B cell (primary cell): ENCODE measurements around the gene PSMB2. TPM values are rescaled to one million over a fixed set of nuclear protein-coding genes. Genes with fewer than 3 reads are reported as not detected.

ENCODE experiments used
- ATAC-seq: fragments of 200-7000 bp; cut with Tn5 transposase; one replicate; pipeline ENCODE4 v1.10.0; 2021; ENCODE audit warnings: low read depth, mild to moderate bottlenecking, moderate number of reproducible peaks, moderate library complexity
- CTCF ChIA-PET: fragments of 350-600 bp; sonication (Branson Sonifier 250); formaldehyde crosslinking; loops from one replicate; lab custom pipeline; 2021; ENCODE audit warnings: antibody characterized with exemption, inconsistent platforms; lab: Charles Lee
- POLR2A ChIA-PET: fragments of 350-600 bp; sonication (Branson Sonifier 250); formaldehyde crosslinking; loops from one replicate; lab custom pipeline; 2021; ENCODE audit warnings: antibody characterized with exemption; lab: Charles Lee
- DNase-seq: peaks from one replicate; pipeline ENCODE4 v3.0.0; 2013
- H2AFZ ChIP-seq: 2 replicates; pipeline ENCODE4 v1.6.1; 2012; ENCODE audit warnings: mild to moderate bottlenecking, low read depth, low read length; ENCODE audit not compliant: insufficient read depth, poor library complexity, severe bottlenecking
- H3K27ac ChIP-seq, 2 donors: 1 replicate in 1 of 2; 2 replicates in 1 of 2; pipeline ENCODE4 v1.5.1; 2012 to 2013; ENCODE audit warnings: low read length in 2 of 2, mild to moderate bottlenecking in 2 of 2, moderate library complexity in 1 of 2
- H3K27me3 ChIP-seq, 4 experiments: fragments of 200-600 bp in 1 of 4; sonication (generic) in 1 of 4; replicated peaks in 1 of 4; 1 replicate in 2 of 4; 2 replicates in 2 of 4; pipeline versions ENCODE4 v1.6.1 to v1.7.0; 2013 to 2016; ENCODE audit warnings: low read length in 3 of 4, mild to moderate bottlenecking in 2 of 4, mixed read lengths in 1 of 4, moderate library complexity in 1 of 4; ENCODE audit not compliant: insufficient read depth in 4 of 4, control insufficient read depth in 3 of 4; ENCODE audit errors: control extremely low read depth in 1 of 4
- H3K36me3 ChIP-seq, 2 experiments: replicated peaks in 1 of 2; 1 replicate in 1 of 2; 2 replicates in 1 of 2; pipeline versions ENCODE4 v1.6.1 to v1.7.1; 2013; ENCODE audit warnings: low read length in 1 of 2; ENCODE audit not compliant: insufficient read depth in 2 of 2, control insufficient read depth in 1 of 2; ENCODE audit errors: control extremely low read depth in 1 of 2, extremely low read depth in 1 of 2
- H3K4me1 ChIP-seq, 2 donors: fragments of 200-600 bp in 1 of 2; sonication (generic) in 1 of 2; 1 replicate in 1 of 2; 2 replicates in 1 of 2; pipeline versions ENCODE4 v1.5.1 to v1.6.1; 2013 to 2017; ENCODE audit warnings: low read length in 2 of 2; ENCODE audit not compliant: control insufficient read depth in 2 of 2, insufficient read depth in 2 of 2
- H3K4me2 ChIP-seq: replicated peaks from 2 replicates; pipeline ENCODE3; 2012; ENCODE audit warnings: mild to moderate bottlenecking, low read depth, low read length; ENCODE audit not compliant: poor library complexity, severe bottlenecking
- H3K4me3 ChIP-seq, 5 experiments: fragments of 200-600 bp in 1 of 5; sonication (generic) in 1 of 5; 1 replicate in 3 of 5; 2 replicates in 2 of 5; pipeline versions ENCODE4 v1.5.1 to v1.7.0; 2011 to 2016; ENCODE audit warnings: low read length in 4 of 5, mild to moderate bottlenecking in 4 of 5, low read depth in 2 of 5, control low read depth in 1 of 5, moderate library complexity in 1 of 5; ENCODE audit not compliant: insufficient read depth in 1 of 5; ENCODE audit errors: control extremely low read depth in 1 of 5, extremely low read depth in 1 of 5
- H3K79me2 ChIP-seq: fragments of 200-600 bp; sonication (generic); one replicate; pipeline ENCODE4 v1.6.0; 2016; ENCODE audit warnings: low read length; ENCODE audit not compliant: control insufficient read depth, insufficient read depth
- H3K9ac ChIP-seq: fragments of 200-600 bp; sonication (generic); 2 replicates; pipeline ENCODE4 v1.6.1; 2017; ENCODE audit warnings: mild to moderate bottlenecking, low read length, moderate library complexity
- H3K9me3 ChIP-seq, 3 donors: one replicate each; pipeline versions ENCODE4 v1.6.1 to v1.7.1; 2013; ENCODE audit warnings: low read length in 2 of 3; ENCODE audit not compliant: control insufficient read depth in 2 of 3, insufficient read depth in 1 of 3; ENCODE audit errors: control extremely low read depth in 1 of 3
- H4K20me1 ChIP-seq: 2 replicates; pipeline ENCODE4 v1.6.0; 2012; ENCODE audit warnings: mild to moderate bottlenecking, low read length; ENCODE audit not compliant: insufficient read depth, control insufficient read depth, poor library complexity, severe bottlenecking
- H3K27ac Mint-ChIP-seq: one replicate; pipeline ENCODE4 v1.8.0; 2021; ENCODE audit warnings: mixed read lengths
- H3K27me3 Mint-ChIP-seq: one replicate; pipeline ENCODE4 v1.8.0; 2021; ENCODE audit warnings: mixed read lengths
- H3K4me1 Mint-ChIP-seq: one replicate; pipeline ENCODE4 v1.8.0; 2021; ENCODE audit warnings: mixed read lengths
- H3K4me3 Mint-ChIP-seq: one replicate; pipeline ENCODE4 v1.8.0; 2021; ENCODE audit warnings: mixed read lengths
- H3K9me3 Mint-ChIP-seq: one replicate; pipeline ENCODE4 v1.8.0; 2022; ENCODE audit warnings: mixed read lengths; ENCODE audit not compliant: insufficient read depth
- CTCF ChIP-seq: fragments of 200-600 bp; IDR thresholded peaks from one replicate; pipeline ENCODE4 v1.8.0; 2022; ENCODE audit warnings: antibody characterized with exemption, mild to moderate bottlenecking
- EZH2 ChIP-seq: IDR thresholded peaks from 2 replicates; pipeline ENCODE4 v1.6.1; 2012; ENCODE audit warnings: borderline replicate concordance, low read depth, mild to moderate bottlenecking, moderate library complexity, low read length; ENCODE audit not compliant: insufficient read depth, poor library complexity, severe bottlenecking
- WGBS: methylation state at CpG from one replicate; pipeline ENCODE4 v1.1.5; 2013; ENCODE audit warnings: missing lambda C conversion rate; ENCODE audit not compliant: insufficient coverage; 5-methylcytosine and 5-hydroxymethylcytosine counted together
- intact Hi-C: fragments of 100-400 bp; cut with micrococcal nuclease; formaldehyde crosslinking; loops from one replicate; pipeline ENCODE4 v1.10.0; 2022
- polyA plus RNA-seq: library from polyadenylated mRNA; depleted of rRNA; stranded (reverse); fragments of >200 nt; gene quantifications from 2 replicates; pipeline ENCODE4 v1.2.3, GENCODE V29; 2012
- total RNA-seq, 2 donors: library from RNA; stranded (reverse); fragments of 120-200 nt in 1 of 2; gene quantifications; 1 replicate in 1 of 2; 2 replicates in 1 of 2; pipeline versions ENCODE4 v1.2.3 to v1.2.4, GENCODE V29; 2013 to 2022

Gene PSMB2
- total and polyA plus RNA-seq, 2 donors (not counting 1 experiment from before 2014, with no cell fraction given): 20.5 to 26.2 TPM

GRCh38 chr1:35633547-35633946 lies 7.8 kb downstream of the PSMB2 start:
- ChIA-PET CTCF (no interaction called here), POLR2A (no interaction called here)
- H3K79me2 ChIP-seq: peaks cover 60% of the 10 kb centered on the region
- no peaks in the 10 kb centered on the region for H3K27me3 ChIP-seq
- intact Hi-C loops: no loop called here
- H3K9me3 ChIP-seq: no peaks in the 10 kb centered on the region
- no peak overlapping the region for H3K4me2 ChIP-seq
- H3K9ac ChIP-seq: no peak overlapping the region
- H4K20me1 ChIP-seq: peaks cover 9% of the 10 kb centered on the region
- ATAC-seq (no peak), DNase-seq (no peak)
- Mint-ChIP-seq H3K4me3 (no peak overlapping the region), H3K27me3 (no peaks in the 10 kb centered on the region), H3K9me3 (no peaks in the 10 kb centered on the region), H3K4me1 (peaks cover 13% of the 10 kb centered on the region), H3K27ac (no peak overlapping the region)
- H3K36me3 ChIP-seq: peaks cover 21 to 44% of the 10 kb centered on the region in 2 experiments
- no peak overlapping the region for H3K27ac ChIP-seq
- peaks cover 0 to 12% of the 10 kb centered on the region in 2 donors for H3K4me1 ChIP-seq
- no peak for TF ChIP-seq CTCF
- TF ChIP-seq EZH2: no peak
- H3K4me3 ChIP-seq: no peak overlapping the region
- H2AFZ ChIP-seq: no peak overlapping the region

DNA sequence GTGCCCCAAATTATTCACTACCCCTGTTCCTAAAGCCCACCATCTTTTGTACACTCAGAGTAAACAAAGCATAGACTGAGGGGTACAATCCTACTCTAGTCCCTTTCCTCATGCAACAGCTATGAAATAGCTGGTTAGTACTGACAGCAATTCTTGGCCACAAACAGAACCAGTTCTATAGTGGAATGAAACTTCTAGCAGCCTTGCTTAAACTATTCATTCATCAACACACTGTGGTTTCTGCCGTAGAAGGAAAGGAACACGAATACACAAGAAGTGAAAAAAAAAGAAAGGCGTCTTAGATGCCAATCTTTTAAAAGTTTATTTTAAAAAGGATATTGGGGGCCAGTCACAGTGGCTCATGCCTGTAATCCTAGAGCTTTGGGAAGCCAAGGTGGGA lies 9.9 kb downstream of the PSMB2 start:
- CTCF ChIA-PET: no interaction called here
- no CpG with 5 or more reads among the region's 3 CpGs for WGBS
- Mint-ChIP-seq H3K27ac (no peak overlapping the region), H3K27me3 (no peaks in the 10 kb centered on the region), H3K9me3 (no peaks in the 10 kb centered on the region), H3K4me3 (no peak overlapping the region), H3K4me1 (peaks cover 1% of the 10 kb centered on the region)
- DNase-seq: no peak
- TF ChIP-seq EZH2 (no peak), CTCF (no peak)
- ATAC-seq: no peak
- Histone ChIP-seq H2AFZ (no peak overlapping the region), H3K79me2 (peaks cover 62% of the 10 kb centered on the region), H3K9me3 (no peaks in the 10 kb centered on the region), H3K36me3 (peaks cover 23 to 50% of the 10 kb centered on the region in 2 experiments), H3K4me2 (no peak overlapping the region), H3K9ac (no peak overlapping the region), H3K4me3 (no peak overlapping the region), H3K27ac (no peak overlapping the region), H3K27me3 (no peaks in the 10 kb centered on the region), H3K4me1 (no peaks in the 10 kb centered on the region), H4K20me1 (peaks cover 3% of the 10 kb centered on the region)
- intact Hi-C loops: no loop called here
- POLR2A ChIA-PET: no interaction called here
